IMR-90 (cell line): ENCODE measurements around the gene TEAD1. TPM values are rescaled to one million over a fixed set of nuclear protein-coding genes. Genes with fewer than 3 reads are reported as not detected.

ENCODE experiments used
- ATAC-seq: fragments of 200-7000 bp; cut with Tn5 transposase; 2 replicates; pipeline ENCODE4 v1.9.1; 2020; ENCODE audit warnings: low read depth, mild to moderate bottlenecking, moderate library complexity
- BruUV-seq: library from RNA; stranded (reverse); fragments of 400-500 nt; replicated peaks from 2 replicates; lab custom pipeline; 2021; lab: Mats Ljungman, UMichigan
- CTCF ChIA-PET: fragments of 300-600 bp; formaldehyde crosslinking; extraction: SDS; loops from one replicate; lab custom pipeline; 2021; ENCODE audit warnings: antibody characterized with exemption; lab: Yijun Ruan, JAX
- POLR2A ChIA-PET: fragments of 300-600 bp; sonication (Branson Sonifier 250); formaldehyde crosslinking; loops from one replicate; lab custom pipeline; 2022; ENCODE audit warnings: antibody characterized with exemption; ENCODE audit not compliant: unreplicated experiment; lab: Charles Lee
- DNase-seq: peaks from one replicate; pipeline ENCODE4 v3.0.0; 2013
- H2AFZ ChIP-seq: replicated peaks from 2 replicates; pipeline ENCODE3; 2013; ENCODE audit warnings: low read length, mild to moderate bottlenecking; ENCODE audit not compliant: poor library complexity
- H2AK5ac ChIP-seq: 2 replicates; pipeline ENCODE4 v1.6.1; 2013; ENCODE audit warnings: low read depth, low read length, inconsistent platforms
- H2AK9ac ChIP-seq: replicated peaks from 2 replicates; pipeline ENCODE3; 2013; ENCODE audit warnings: mild to moderate bottlenecking, low read depth, low read length, moderate library complexity; ENCODE audit not compliant: poor library complexity
- H2BK120ac ChIP-seq: 2 replicates; pipeline ENCODE4 v1.6.1; 2013; ENCODE audit warnings: low read depth, low read length, inconsistent platforms
- H2BK15ac ChIP-seq: 3 replicates; pipeline ENCODE4 v1.6.1; 2013; ENCODE audit warnings: low read depth, low read length, inconsistent platforms
- H2BK20ac ChIP-seq: 2 replicates; pipeline ENCODE4 v1.6.1; 2013; ENCODE audit warnings: low read depth, mild to moderate bottlenecking, inconsistent platforms, low read length, moderate library complexity
- H2BK5ac ChIP-seq: 2 replicates; pipeline ENCODE4 v1.6.1; 2013; ENCODE audit warnings: mild to moderate bottlenecking, low read depth, low read length, inconsistent platforms; ENCODE audit not compliant: poor library complexity, severe bottlenecking
- H3K14ac ChIP-seq: replicated peaks from 2 replicates; pipeline ENCODE4 v1.6.1; 2013; ENCODE audit warnings: low read depth, low read length, inconsistent platforms
- H3K18ac ChIP-seq: 2 replicates; pipeline ENCODE4 v1.6.1; 2013; ENCODE audit warnings: low read depth, low read length, control low read depth
- H3K23ac ChIP-seq: 2 replicates; pipeline ENCODE4 v1.6.1; 2013; ENCODE audit warnings: low read depth, low read length, inconsistent platforms
- H3K27ac ChIP-seq: 2 replicates; pipeline ENCODE4 v1.5.1; 2013; ENCODE audit warnings: mild to moderate bottlenecking, control low read depth, low read length; ENCODE audit not compliant: insufficient read depth
- H3K27me3 ChIP-seq: 2 replicates; pipeline ENCODE4 v1.6.1; 2013; ENCODE audit warnings: low read length; ENCODE audit not compliant: control insufficient read depth, insufficient read depth
- H3K36me3 ChIP-seq: 2 replicates; pipeline ENCODE4 v1.6.1; 2013; ENCODE audit warnings: low read length, mixed read lengths; ENCODE audit not compliant: control insufficient read depth, insufficient read depth
- H3K4ac ChIP-seq: 2 replicates; pipeline ENCODE4 v1.6.1; 2013; ENCODE audit warnings: low read depth, low read length, inconsistent platforms
- H3K4me1 ChIP-seq: 2 replicates; pipeline ENCODE4 v1.6.1; 2013; ENCODE audit warnings: low read length, mixed read lengths; ENCODE audit not compliant: control insufficient read depth, insufficient read depth
- H3K4me2 ChIP-seq: 2 replicates; pipeline ENCODE4 v1.6.1; 2013; ENCODE audit warnings: low read depth, mild to moderate bottlenecking, control low read depth, low read length, moderate library complexity
- H3K4me3 ChIP-seq: 2 replicates; pipeline ENCODE4 v1.5.1; 2013; ENCODE audit warnings: low read depth, mild to moderate bottlenecking, control low read depth, low read length, moderate library complexity; ENCODE audit not compliant: insufficient read depth
- H3K56ac ChIP-seq: 2 replicates; pipeline ENCODE4 v1.6.1; 2013; ENCODE audit warnings: low read length, inconsistent platforms; ENCODE audit not compliant: insufficient read depth; ENCODE audit errors: extremely low read depth
- H3K79me1 ChIP-seq, 2 experiments: 2 replicates each; pipeline ENCODE4 v1.6.1; 2013; ENCODE audit warnings: low read length in 2 of 2, inconsistent platforms in 1 of 2, low read depth in 1 of 2
- H3K9ac ChIP-seq: 2 replicates; pipeline ENCODE4 v1.6.1; 2013; ENCODE audit warnings: low read depth, low read length, control low read depth
- H3K9me1 ChIP-seq: 2 replicates; pipeline ENCODE4 v1.6.1; 2013; ENCODE audit warnings: low read length, inconsistent platforms; ENCODE audit not compliant: insufficient read depth
- H3K9me3 ChIP-seq: 2 replicates; pipeline ENCODE4 v1.6.1; 2013; ENCODE audit warnings: low read length; ENCODE audit not compliant: control insufficient read depth, insufficient read depth
- H4K20me1 ChIP-seq: 2 replicates; pipeline ENCODE4 v1.6.1; 2013; ENCODE audit warnings: low read length, inconsistent platforms; ENCODE audit not compliant: insufficient read depth
- H4K5ac ChIP-seq: 2 replicates; pipeline ENCODE4 v1.6.1; 2013; ENCODE audit warnings: mild to moderate bottlenecking, low read depth, low read length, control low read depth
- H4K8ac ChIP-seq, 2 experiments: 2 replicates each; pipeline ENCODE4 v1.6.1; 2013; ENCODE audit warnings: low read depth in 2 of 2, low read length in 2 of 2, control low read depth in 1 of 2, inconsistent platforms in 1 of 2
- H4K91ac ChIP-seq: 2 replicates; pipeline ENCODE4 v1.6.1; 2013; ENCODE audit warnings: low read depth, low read length, inconsistent platforms; ENCODE audit not compliant: insufficient read depth
- BHLHE40 ChIP-seq: fragments of 150-350 bp; IDR thresholded peaks from 2 replicates; pipeline ENCODE4 v1.6.1; 2016; ENCODE audit warnings: mild to moderate bottlenecking, low read depth, low read length
- CHD1 ChIP-seq: IDR thresholded peaks from 2 replicates; pipeline ENCODE4 v1.6.1; 2012; ENCODE audit warnings: low read depth, low read length, improper control_type of control experiment
- ELK1 ChIP-seq: fragments of 150-350 bp; IDR thresholded peaks from 2 replicates; pipeline ENCODE4 v1.6.1; 2016; ENCODE audit warnings: low read depth, mild to moderate bottlenecking, low read length, moderate library complexity, borderline replicate concordance
- FOS ChIP-seq: fragments of 150-350 bp; IDR thresholded peaks from 2 replicates; pipeline ENCODE4 v1.6.1; 2016; ENCODE audit warnings: low read depth, low read length
- MXI1 ChIP-seq: IDR thresholded peaks from 2 replicates; pipeline ENCODE4 v1.6.1; 2012; ENCODE audit warnings: low read depth, mild to moderate bottlenecking, low read length, moderate library complexity, borderline replicate concordance
- NFE2L2 ChIP-seq: fragments of 150-350 bp; IDR thresholded peaks from 2 replicates; pipeline ENCODE4 v1.6.1; 2016; ENCODE audit warnings: low read depth, mild to moderate bottlenecking, low read length
- POLR2A ChIP-seq: IDR thresholded peaks from 2 replicates; pipeline ENCODE4 v1.6.1; 2012; ENCODE audit warnings: mild to moderate bottlenecking, low read depth, low read length
- RAD21 ChIP-seq: IDR thresholded peaks from 2 replicates; pipeline ENCODE4 v1.6.1; 2012; ENCODE audit warnings: low read length, improper control_type of control experiment
- RFX5 ChIP-seq: IDR thresholded peaks from 2 replicates; pipeline ENCODE4 v1.8.0; 2012; ENCODE audit warnings: low read depth, mild to moderate bottlenecking, low read length, moderate library complexity
- SMC3 ChIP-seq: fragments of 150-350 bp; IDR thresholded peaks from 2 replicates; pipeline ENCODE4 v1.6.1; 2016; ENCODE audit warnings: low read depth, mild to moderate bottlenecking, antibody characterized with exemption, low read length, moderate library complexity
- WGBS, 2 experiments: methylation state at CpG; one replicate each; pipeline versions ENCODE4 v1.1.5 to v1.1.7; 2013; ENCODE audit warnings: missing lambda C conversion rate in 2 of 2; ENCODE audit not compliant: insufficient read length in 1 of 2; ENCODE audit errors: extremely low coverage in 2 of 2; 5-methylcytosine and 5-hydroxymethylcytosine counted together
- dilution Hi-C: fragments of 300-500 bp; cut with HindIII; formaldehyde crosslinking; loops from one replicate; pipeline ENCODE4 v1.14.3; 2018; ENCODE audit warnings: low sequenced_read_pairs; ENCODE audit not compliant: unreplicated experiment
- in situ Hi-C: fragments of 300-500 bp; cut with MboI; formaldehyde crosslinking; loops from 3 replicates; pipeline ENCODE4 v1.14.3; 2019; ENCODE audit warnings: low sequenced_read_pairs, inconsistent platforms, mixed read lengths
- intact Hi-C: fragments of 100-400 bp; cut with micrococcal nuclease; formaldehyde crosslinking; loops from 2 replicates; pipeline ENCODE4 v1.10.0; 2022
- polyA plus RNA-seq, 3 experiments: library from polyadenylated mRNA; depleted of rRNA; stranded (reverse); fragments of >200 nt; gene quantifications; 2 replicates each; pipeline ENCODE4 v1.2.3, GENCODE V29; 2012; ENCODE audit warnings: low replicate concordance in 1 of 3
- total RNA-seq: library from RNA; depleted of rRNA; stranded (reverse); fragments of >200 nt; gene quantifications from 2 replicates; pipeline ENCODE4 v1.2.3, GENCODE V29; 2012
- TF ChIP-seq, protein P1 (sequence below): conservative IDR thresholded peaks from 2 replicates; pipeline ENCODE4 v1.5.1; 2012; ENCODE audit warnings: mild to moderate bottlenecking, low read depth, low read length, improper control_type of control experiment

Gene TEAD1
- total and polyA plus RNA-seq, 2 of the 4 experiments (the other 2 are of a cell fraction), result 51.8 to 69.2 TPM

- TF ChIP-seq CHD1 (no peak), SMC3 (no peak)
These were observed 33.0 kb upstream of the TEAD1 start (continued) for GRCh38 chr11:12640926-12641849.

- ChIA-PET CTCF (interaction anchor here (1.0 to 1.2 kb wide), 2 partner anchors 209 to 311 kb away, joined by 3 to 4 read pairs; no protein-coding TSS in a partner anchor), POLR2A (no interaction called here)
- Histone ChIP-seq H2AK9ac (no peak overlapping the region), H3K4me2 (no peak overlapping the region; the same call in 1 of the 2 replicates), H2BK20ac (peak overlapping the region; percentile 54; the same call in 1 of the 2 replicates), H4K91ac (peak overlapping the region; percentile 70), H3K27ac (no peak overlapping the region), H3K36me3 (no peaks in the 10 kb centered on the region), H3K4ac (peak overlapping the region; percentile 28; the same call in 1 of the 2 replicates), H3K14ac (peak overlapping the region; percentile 23), H3K23ac (peak overlapping the region; percentile 26; the same call in 1 of the 2 replicates), H3K56ac (no peak overlapping the region; the same call in 1 of the 2 replicates), H3K4me1 (peaks cover 8% of the 10 kb centered on the region), H3K18ac (peak overlapping the region; percentile 1), H3K4me3 (no peak overlapping the region), H2AFZ (peak overlapping the region; percentile 78), H4K5ac (peak overlapping the region; percentile 0; the same call in 1 of the 2 replicates), H4K20me1 (no peaks in the 10 kb centered on the region), H2BK5ac (peak overlapping the region; percentile 16), H2BK15ac (peak overlapping the region; percentile 35; the same call in 1 of the 3 replicates), H3K9me1 (peaks cover 10% of the 10 kb centered on the region), H3K9me3 (peaks cover 4% of the 10 kb centered on the region), H3K79me1 (no peaks in the 10 kb centered on the region), H2BK120ac (peak overlapping the region; percentile 50; the same call in 1 of the 2 replicates), H2AK5ac (no peak overlapping the region), H4K8ac (peak overlapping the region; percentile 12 to 59; a peak in 3 of 4 replicates), H3K9ac (no peak overlapping the region; the same call in 1 of the 2 replicates), H3K27me3 (no peaks in the 10 kb centered on the region)
- intact Hi-C loops, result no loop called here
- BruUV-seq, result no TSS peak
- WGBS, 2 experiments, result 53% methylated on average over 3 of the region's 5 CpGs; no CpG with 5 or more reads in 1 of the 2 experiments
- ATAC-seq (peak; percentile 72), DNase-seq (peak; percentile 68)
- dilution Hi-C loops, result no loop called here
- in situ Hi-C loops, result no loop called here
- TF ChIP-seq RFX5, result no peak
- TF ChIP-seq, protein P1, sequence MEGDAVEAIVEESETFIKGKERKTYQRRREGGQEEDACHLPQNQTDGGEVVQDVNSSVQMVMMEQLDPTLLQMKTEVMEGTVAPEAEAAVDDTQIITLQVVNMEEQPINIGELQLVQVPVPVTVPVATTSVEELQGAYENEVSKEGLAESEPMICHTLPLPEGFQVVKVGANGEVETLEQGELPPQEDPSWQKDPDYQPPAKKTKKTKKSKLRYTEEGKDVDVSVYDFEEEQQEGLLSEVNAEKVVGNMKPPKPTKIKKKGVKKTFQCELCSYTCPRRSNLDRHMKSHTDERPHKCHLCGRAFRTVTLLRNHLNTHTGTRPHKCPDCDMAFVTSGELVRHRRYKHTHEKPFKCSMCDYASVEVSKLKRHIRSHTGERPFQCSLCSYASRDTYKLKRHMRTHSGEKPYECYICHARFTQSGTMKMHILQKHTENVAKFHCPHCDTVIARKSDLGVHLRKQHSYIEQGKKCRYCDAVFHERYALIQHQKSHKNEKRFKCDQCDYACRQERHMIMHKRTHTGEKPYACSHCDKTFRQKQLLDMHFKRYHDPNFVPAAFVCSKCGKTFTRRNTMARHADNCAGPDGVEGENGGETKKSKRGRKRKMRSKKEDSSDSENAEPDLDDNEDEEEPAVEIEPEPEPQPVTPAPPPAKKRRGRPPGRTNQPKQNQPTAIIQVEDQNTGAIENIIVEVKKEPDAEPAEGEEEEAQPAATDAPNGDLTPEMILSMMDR, result no peak
- TF ChIP-seq NFE2L2, result no peak
- TF ChIP-seq MXI1, result no peak
- TF ChIP-seq SMC3, result no peak
- peak; percentile 79 for TF ChIP-seq BHLHE40
- no peak for TF ChIP-seq FOS
- no peak for TF ChIP-seq ELK1
- 0 out of 2 replicates have a peak, but pooled peaks have one; percentile 14 for TF ChIP-seq RAD21
- no peak for TF ChIP-seq POLR2A
- no peak for TF ChIP-seq CHD1
These were observed 32.2 kb upstream of the TEAD1 start for GRCh38 chr11:12642040-12642439.
